Activated naive CD8-positive, alpha-beta T cell treated with anti-CD3 and anti-CD28 coated beads, Interleukin-2, amount 10 ng/mL, durations not matched to agents 7 days and 5 days (primary cell): ENCODE measurements around the gene TRIM24. TPM values are rescaled to one million over a fixed set of nuclear protein-coding genes. Genes with fewer than 3 reads are reported as not detected.
A peak's percentile ranks its signal among the peaks of the same experiment; 100 is the strongest.

Experiments used
- ATAC-seq: fragments of 150-1000 bp; cut with Tn5 transposase; one replicate; pipeline ENCODE4 v1.10.0; 2021; ENCODE audit warnings: low read depth, moderate library complexity
- POLR2A ChIA-PET: fragments of 350-600 bp; sonication (Branson Sonifier 250); formaldehyde crosslinking; loops from one replicate; lab custom pipeline; 2021; ENCODE audit warnings: antibody characterized with exemption; lab: Charles Lee
- DNase-seq: peaks from one replicate; pipeline ENCODE4 v3.0.0; 2021
- H3K27ac Mint-ChIP-seq: one replicate; pipeline ENCODE4 v1.8.0; 2022; ENCODE audit warnings: mild to moderate bottlenecking, mixed read lengths
- H3K27me3 Mint-ChIP-seq: one replicate; pipeline ENCODE4 v1.8.0; 2022; ENCODE audit warnings: mild to moderate bottlenecking, moderate library complexity, mixed read lengths
- H3K36me3 Mint-ChIP-seq: one replicate; pipeline ENCODE4 v1.8.0; 2021; ENCODE audit warnings: mild to moderate bottlenecking, mixed read lengths
- H3K4me1 Mint-ChIP-seq: one replicate; pipeline ENCODE4 v1.8.0; 2021; ENCODE audit warnings: mixed read lengths
- H3K4me3 Mint-ChIP-seq: one replicate; pipeline ENCODE4 v1.8.0; 2022; ENCODE audit warnings: mild to moderate bottlenecking, moderate library complexity, mixed read lengths
- H3K9me3 Mint-ChIP-seq: one replicate; pipeline ENCODE4 v1.8.0; 2021; ENCODE audit warnings: mixed read lengths
- total RNA-seq, 2 experiments: library from RNA; stranded (reverse); gene quantifications; one replicate each; pipeline ENCODE4 v1.2.3, GENCODE V29; 2021

TRIM24 gene
- total RNA-seq, 2 experiments from 2014 or later, result 22.6 to 22.8 TPM

- Mint-ChIP-seq H3K36me3 (peaks cover 2% of the 10 kb centered on the region), H3K27me3 (no peaks in the 10 kb centered on the region), H3K9me3 (no peaks in the 10 kb centered on the region), H3K4me1 (peaks cover 32% of the 10 kb centered on the region), H3K4me3 (no peak overlapping the region), H3K27ac (no peak overlapping the region)
- POLR2A ChIA-PET, result no interaction called here
- no peak for DNase-seq
- ATAC-seq, result no peak
Observed at GRCh38 chr7:138622841-138623240, 162.8 kb downstream of the TRIM24 start.

GRCh38 chr7:138625084-138625848 lies 165.2 kb downstream of the TRIM24 start:
- peak overlapping the region; percentile 96 for H3K27ac Mint-ChIP-seq
- peaks cover 11% of the 10 kb centered on the region for H3K36me3 Mint-ChIP-seq
- H3K27me3 Mint-ChIP-seq, result no peaks in the 10 kb centered on the region
- peaks cover 41% of the 10 kb centered on the region for H3K4me1 Mint-ChIP-seq
- H3K4me3 Mint-ChIP-seq, result peak overlapping the region; percentile 71
- peak; percentile 25 for ATAC-seq
- DNase-seq, result no peak
- POLR2A ChIA-PET, result interaction anchor here (0.5 to 2.7 kb wide), 7 partner anchors 8 to 164 kb away, joined by 3 to 17 read pairs (median 3); partner anchors contain the start of gene TRIM24
- H3K9me3 Mint-ChIP-seq, result peaks cover 2% of the 10 kb centered on the region

- H3K4me1 Mint-ChIP-seq, result peaks cover 43% of the 10 kb centered on the region
- POLR2A ChIA-PET, result interaction anchor here (0.7 to 2.7 kb wide), 5 partner anchors 9 to 165 kb away, joined by 3 to 17 read pairs (median 5); partner anchors contain the start of gene TRIM24
- peak overlapping the region; percentile 71 for H3K4me3 Mint-ChIP-seq
- no peak for DNase-seq
- peaks cover 9% of the 10 kb centered on the region for H3K36me3 Mint-ChIP-seq
- H3K27ac Mint-ChIP-seq, result peak overlapping the region; percentile 96
- no peaks in the 10 kb centered on the region for H3K27me3 Mint-ChIP-seq
- H3K9me3 Mint-ChIP-seq, result peaks cover 2% of the 10 kb centered on the region
- ATAC-seq, result peak; percentile 94
Observed at GRCh38 chr7:138625849-138626230, 165.8 kb downstream of the TRIM24 start.

GRCh38 chr7:138626846-138627245 lies 166.8 kb downstream of the TRIM24 start:
- Mint-ChIP-seq H3K27ac (peak overlapping the region; percentile 96), H3K36me3 (peaks cover 9% of the 10 kb centered on the region), H3K27me3 (no peaks in the 10 kb centered on the region), H3K4me1 (peaks cover 43% of the 10 kb centered on the region), H3K4me3 (no peak overlapping the region), H3K9me3 (peaks cover 2% of the 10 kb centered on the region)
- no peak for DNase-seq
- POLR2A ChIA-PET, result interaction anchor here (2.4 to 2.7 kb wide), 2 partner anchors 10 to 166 kb away, joined by 9 to 17 read pairs; partner anchors contain the start of gene TRIM24
- ATAC-seq, result no peak

- Mint-ChIP-seq H3K27ac (no peak overlapping the region), H3K9me3 (peaks cover 2% of the 10 kb centered on the region), H3K27me3 (no peaks in the 10 kb centered on the region), H3K4me1 (peaks cover 46% of the 10 kb centered on the region), H3K36me3 (peaks cover 9% of the 10 kb centered on the region), H3K4me3 (no peak overlapping the region)
- POLR2A ChIA-PET, result interaction anchor here (2.7 kb wide), 1 partner anchor 166 kb away, joined by 17 read pairs; the partner anchor contains the start of gene TRIM24
- no peak for DNase-seq
- ATAC-seq, result no peak
Observed at GRCh38 chr7:138627361-138627760, 167.3 kb downstream of the TRIM24 start.

GRCh38 chr7:138630059-138630610 lies 170.1 kb downstream of the TRIM24 start:
- POLR2A ChIA-PET, result no interaction called here
- ATAC-seq (no peak), DNase-seq (no peak)
- peaks cover 9% of the 10 kb centered on the region for H3K36me3 Mint-ChIP-seq
- H3K4me3 Mint-ChIP-seq, result no peak overlapping the region
- H3K27me3 Mint-ChIP-seq, result no peaks in the 10 kb centered on the region
- peaks cover 38% of the 10 kb centered on the region for H3K4me1 Mint-ChIP-seq
- H3K9me3 Mint-ChIP-seq, result peaks cover 4% of the 10 kb centered on the region
- peak overlapping the region; percentile 4 for H3K27ac Mint-ChIP-seq

GRCh38 chr7:138632384-138632783 lies 172.3 kb downstream of the TRIM24 start:
- DNase-seq (no peak), ATAC-seq (no peak)
- Mint-ChIP-seq H3K4me3 (no peak overlapping the region), H3K27me3 (no peaks in the 10 kb centered on the region), H3K27ac (no peak overlapping the region), H3K4me1 (peaks cover 20% of the 10 kb centered on the region), H3K9me3 (peaks cover 4% of the 10 kb centered on the region), H3K36me3 (peaks cover 9% of the 10 kb centered on the region)
- POLR2A ChIA-PET, result no interaction called here

- Mint-ChIP-seq H3K27me3 (no peaks in the 10 kb centered on the region), H3K4me1 (peaks cover 20% of the 10 kb centered on the region), H3K36me3 (peaks cover 7% of the 10 kb centered on the region), H3K9me3 (peaks cover 4% of the 10 kb centered on the region), H3K27ac (no peak overlapping the region), H3K4me3 (no peak overlapping the region)
- ATAC-seq, result no peak
- POLR2A ChIA-PET, result no interaction called here
- no peak for DNase-seq
Observed at GRCh38 chr7:138632826-138633602, 173.0 kb downstream of the TRIM24 start.

Other genes with a start within 250 kb of the TRIM24 start
- gene SVOPL, start 241.1 kb downstream of the TRIM24 start, total RNA-seq, result 1 to 10 TPM; 2.5 to 4.9 TPM